Measurements from ENCODE around the gene HEY2.

DNA sequence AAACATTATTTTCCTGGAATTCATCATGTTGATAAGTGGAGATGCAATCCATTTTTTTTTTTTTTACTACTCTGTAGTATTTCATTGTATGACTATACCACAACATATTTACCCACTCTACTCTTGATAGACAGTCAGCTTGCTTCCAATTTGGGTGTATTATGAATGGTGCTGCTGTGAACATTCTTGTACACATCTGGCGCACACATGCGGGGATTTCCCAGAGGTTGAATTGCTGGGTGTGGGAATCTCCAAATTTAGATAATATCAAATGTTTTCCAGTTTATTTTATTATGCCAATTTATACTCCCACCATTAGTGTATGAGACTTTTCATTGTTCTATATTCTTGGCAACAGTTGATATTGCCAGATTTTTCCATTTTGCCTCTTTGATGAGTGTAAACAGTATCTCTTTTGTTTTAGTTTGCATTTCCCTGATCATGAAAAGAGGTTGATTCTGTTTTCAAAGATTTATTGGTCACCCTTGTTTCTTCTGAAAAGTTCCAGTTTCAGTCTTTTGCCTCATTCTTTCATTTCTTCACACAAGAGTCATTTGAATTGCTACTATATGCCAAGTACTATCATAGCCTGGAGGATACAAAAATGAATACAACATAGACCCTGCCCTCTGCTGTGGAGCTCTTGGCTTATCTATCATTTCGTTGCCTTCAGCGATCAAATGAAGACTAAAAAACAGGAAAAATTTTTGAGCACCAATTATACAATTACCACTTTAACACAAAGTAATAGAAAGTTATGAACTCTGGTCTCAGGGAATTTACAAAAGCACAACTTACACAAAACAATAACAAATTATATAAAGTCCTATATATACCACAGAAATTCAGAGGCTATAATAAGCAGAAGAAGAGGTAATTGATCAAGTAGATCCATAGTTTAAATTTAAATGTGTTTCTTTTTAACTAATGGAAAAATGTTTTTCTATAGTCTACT lies 24.2 kb downstream of the HEY2 start:
- TF ChIP-seq CTCF (optimal IDR thresholded peaks at IDR 0.05 in 1 of 3, IDR thresholded peaks at IDR 0.05 in 1 of 3, conservative IDR thresholded peaks at IDR 0.05 in 1 of 3; ENCODE audit: extremely low read depth in 1 of 3, insufficient read depth in 2 of 3, low read length in 3 of 3), result no peak
- TF ChIP-seq EZH2 (IDR thresholded peaks at IDR 0.05; ENCODE audit: low read length), result no peak
